ENCODE results near the gene SLC2A1.

GRCh38 chr1:42960566-42961311 is 2.1 kb upstream of the SLC2A1 start:
- no peak for TF ChIP-seq CTCF (IDR thresholded peaks at IDR 0.05 in 8 of 11, conservative IDR thresholded peaks at IDR 0.05 in 3 of 11)
- no peak for TF ChIP-seq POLR2AphosphoS5 (IDR thresholded peaks at IDR 0.05)
- no peak for TF ChIP-seq POLR2A (IDR thresholded peaks at IDR 0.05)
